ENCODE results near the gene RPL18A. TPM values are rescaled to one million over a fixed set of nuclear protein-coding genes. Genes with fewer than 3 reads are reported as not detected.
A peak's percentile ranks its signal among the peaks of the same experiment; 100 is the strongest.

RPL18A gene
- polyA plus RNA-seq, 2 of the 4 experiments (the other 2 are of a cell fraction), result 696 to 1,807 TPM

DNA sequence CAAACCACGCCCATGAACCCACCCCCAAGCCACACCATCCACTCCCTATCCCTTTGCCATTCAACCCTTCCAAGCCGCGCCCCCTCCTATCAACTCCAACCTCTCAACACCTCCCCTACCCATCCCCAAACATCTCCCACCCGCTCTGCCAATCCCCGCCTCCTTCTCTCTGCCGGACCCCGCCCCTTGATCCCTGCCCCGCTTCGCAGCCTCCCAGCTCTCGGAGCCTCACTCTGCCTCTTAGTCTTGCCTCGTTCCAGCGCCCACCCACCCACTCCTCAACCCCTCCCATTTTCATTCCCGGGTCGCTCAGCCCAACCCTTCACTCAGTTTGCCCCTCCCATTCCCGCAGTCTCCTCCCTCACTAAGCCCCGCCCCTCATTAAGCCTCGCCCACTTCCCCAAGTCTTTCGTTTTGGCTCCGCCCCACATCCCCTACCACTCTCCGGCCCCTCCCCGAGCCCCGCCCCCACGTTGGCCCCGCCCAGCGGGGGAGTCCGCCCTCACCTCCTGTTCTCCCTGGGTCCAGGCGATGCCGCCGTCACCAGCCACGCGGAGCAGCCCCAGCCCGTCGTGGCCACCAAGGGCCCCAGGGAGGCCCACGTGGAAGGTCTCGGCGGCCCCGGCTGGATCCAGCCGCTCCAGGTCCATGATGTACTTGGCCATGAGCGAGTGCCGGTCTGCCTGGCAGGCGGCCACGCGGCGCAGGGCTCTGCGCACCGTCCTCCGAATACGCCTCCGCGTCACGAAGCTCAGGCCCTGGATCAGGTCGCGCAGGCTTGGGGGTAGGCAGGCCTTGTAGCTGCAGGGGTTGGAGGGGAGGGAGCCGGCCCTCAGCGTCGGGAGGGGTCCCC is 17.7 kb upstream of the RPL18A start (continued):
- peak; percentile 63 for TF ChIP-seq POLR2A (IDR thresholded peaks at IDR 0.05; ENCODE audit: low read length)
- no peak for TF ChIP-seq RFX5 (IDR thresholded peaks at IDR 0.05)
- TF ChIP-seq, protein P1, sequence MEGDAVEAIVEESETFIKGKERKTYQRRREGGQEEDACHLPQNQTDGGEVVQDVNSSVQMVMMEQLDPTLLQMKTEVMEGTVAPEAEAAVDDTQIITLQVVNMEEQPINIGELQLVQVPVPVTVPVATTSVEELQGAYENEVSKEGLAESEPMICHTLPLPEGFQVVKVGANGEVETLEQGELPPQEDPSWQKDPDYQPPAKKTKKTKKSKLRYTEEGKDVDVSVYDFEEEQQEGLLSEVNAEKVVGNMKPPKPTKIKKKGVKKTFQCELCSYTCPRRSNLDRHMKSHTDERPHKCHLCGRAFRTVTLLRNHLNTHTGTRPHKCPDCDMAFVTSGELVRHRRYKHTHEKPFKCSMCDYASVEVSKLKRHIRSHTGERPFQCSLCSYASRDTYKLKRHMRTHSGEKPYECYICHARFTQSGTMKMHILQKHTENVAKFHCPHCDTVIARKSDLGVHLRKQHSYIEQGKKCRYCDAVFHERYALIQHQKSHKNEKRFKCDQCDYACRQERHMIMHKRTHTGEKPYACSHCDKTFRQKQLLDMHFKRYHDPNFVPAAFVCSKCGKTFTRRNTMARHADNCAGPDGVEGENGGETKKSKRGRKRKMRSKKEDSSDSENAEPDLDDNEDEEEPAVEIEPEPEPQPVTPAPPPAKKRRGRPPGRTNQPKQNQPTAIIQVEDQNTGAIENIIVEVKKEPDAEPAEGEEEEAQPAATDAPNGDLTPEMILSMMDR (IDR thresholded peaks at IDR 0.05), result no peak
- TF ChIP-seq, protein P2, sequence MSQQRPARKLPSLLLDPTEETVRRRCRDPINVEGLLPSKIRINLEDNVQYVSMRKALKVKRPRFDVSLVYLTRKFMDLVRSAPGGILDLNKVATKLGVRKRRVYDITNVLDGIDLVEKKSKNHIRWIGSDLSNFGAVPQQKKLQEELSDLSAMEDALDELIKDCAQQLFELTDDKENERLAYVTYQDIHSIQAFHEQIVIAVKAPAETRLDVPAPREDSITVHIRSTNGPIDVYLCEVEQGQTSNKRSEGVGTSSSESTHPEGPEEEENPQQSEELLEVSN (IDR thresholded peaks at IDR 0.05; ENCODE audit: borderline replicate concordance, low read depth), result peak; percentile 92
- no peak for TF ChIP-seq EP300 (IDR thresholded peaks at IDR 0.05)
- TF ChIP-seq RNF2 (IDR thresholded peaks at IDR 0.05; ENCODE audit: borderline replicate concordance, low read depth), result peak; percentile 92; the same call in 1 of the 2 replicates
- TF ChIP-seq HOXA7 (CRISPR knock-in tag; IDR thresholded peaks at IDR 0.05), result no peak
- TF ChIP-seq, protein P3, sequence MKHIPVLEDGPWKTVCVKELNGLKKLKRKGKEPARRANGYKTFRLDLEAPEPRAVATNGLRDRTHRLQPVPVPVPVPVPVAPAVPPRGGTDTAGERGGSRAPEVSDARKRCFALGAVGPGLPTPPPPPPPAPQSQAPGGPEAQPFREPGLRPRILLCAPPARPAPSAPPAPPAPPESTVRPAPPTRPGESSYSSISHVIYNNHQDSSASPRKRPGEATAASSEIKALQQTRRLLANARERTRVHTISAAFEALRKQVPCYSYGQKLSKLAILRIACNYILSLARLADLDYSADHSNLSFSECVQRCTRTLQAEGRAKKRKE (CRISPR knock-in tag; IDR thresholded peaks at IDR 0.05; ENCODE audit: low read depth), result peak; percentile 45; the same call in 1 of the 2 replicates
- TF ChIP-seq JUN (IDR thresholded peaks at IDR 0.05), result peak in 1 of 2 experiments; percentile 47; a peak in 1 of 5 replicates

DNA sequence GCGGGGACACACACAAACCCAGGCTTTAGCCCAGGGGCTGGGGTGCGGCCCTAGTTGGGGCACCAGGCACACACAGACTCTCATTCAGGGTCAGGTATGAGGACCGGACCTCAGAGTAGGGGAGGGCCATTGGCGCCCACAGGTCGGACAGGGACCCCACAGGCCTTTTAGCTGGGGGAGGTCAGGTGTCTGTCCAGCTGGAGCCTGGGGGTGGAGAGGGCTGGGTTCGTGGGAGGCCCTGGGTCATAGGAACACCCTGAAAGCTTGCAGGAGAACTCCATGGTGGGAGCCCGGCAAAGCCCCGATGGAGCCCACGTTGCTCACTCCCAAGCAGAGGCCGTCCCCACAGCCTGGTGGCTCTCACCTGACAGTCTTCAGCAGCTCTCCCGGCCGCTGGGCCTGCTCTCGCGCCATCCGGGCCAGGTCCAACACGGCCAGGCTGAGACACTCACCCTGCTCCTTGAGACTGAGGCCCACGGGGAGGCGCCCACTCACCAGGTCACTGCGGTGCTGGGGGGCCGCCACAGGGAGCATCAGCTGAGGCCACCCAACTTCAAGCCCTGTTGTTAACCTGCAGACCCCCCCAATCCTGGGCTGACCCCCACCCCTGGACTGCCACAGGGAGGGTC is 16.9 kb upstream of the RPL18A start:
- ChIA-PET CTCF (interaction anchor here (0.6 to 1.4 kb wide), 4 partner anchors 10 to 255 kb away, joined by 3 to 4 read pairs (median 4); no protein-coding TSS in a partner anchor), POLR2A (interaction anchor here (1.0 to 1.5 kb wide), 2 partner anchors 12 to 17 kb away, joined by 3 to 17 read pairs; partner anchors contain the start of gene RPL18A)
- DNase-seq (ENCODE audit: low read depth in 1 of 2, low spot score in 1 of 2) (no peak), FAIRE-seq (no peak), ATAC-seq (peak in 1 of 2 experiments; percentile 1; a peak in 1 of 6 replicates)
- Histone ChIP-seq H3K27ac (peak overlapping the region; percentile 74 to 89), H3K9me3 (no peaks in the 10 kb centered on the region), H3K4me3 (peak overlapping the region; percentile 47), H3K4me1 (peaks cover 6% of the 10 kb centered on the region), H3K4me2 (peak overlapping the region; percentile 92)
- 59% methylated on average over 6 of the region's 20 CpGs for WGBS (ENCODE audit: missing lambda C conversion rate)
- TF ChIP-seq, protein P4, sequence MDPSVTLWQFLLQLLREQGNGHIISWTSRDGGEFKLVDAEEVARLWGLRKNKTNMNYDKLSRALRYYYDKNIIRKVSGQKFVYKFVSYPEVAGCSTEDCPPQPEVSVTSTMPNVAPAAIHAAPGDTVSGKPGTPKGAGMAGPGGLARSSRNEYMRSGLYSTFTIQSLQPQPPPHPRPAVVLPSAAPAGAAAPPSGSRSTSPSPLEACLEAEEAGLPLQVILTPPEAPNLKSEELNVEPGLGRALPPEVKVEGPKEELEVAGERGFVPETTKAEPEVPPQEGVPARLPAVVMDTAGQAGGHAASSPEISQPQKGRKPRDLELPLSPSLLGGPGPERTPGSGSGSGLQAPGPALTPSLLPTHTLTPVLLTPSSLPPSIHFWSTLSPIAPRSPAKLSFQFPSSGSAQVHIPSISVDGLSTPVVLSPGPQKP (IDR thresholded peaks at IDR 0.05; ENCODE audit: low read depth, low read length), result no peak
- TF ChIP-seq HDAC2 (IDR thresholded peaks at IDR 0.05), result no peak
- TF ChIP-seq, protein P5, sequence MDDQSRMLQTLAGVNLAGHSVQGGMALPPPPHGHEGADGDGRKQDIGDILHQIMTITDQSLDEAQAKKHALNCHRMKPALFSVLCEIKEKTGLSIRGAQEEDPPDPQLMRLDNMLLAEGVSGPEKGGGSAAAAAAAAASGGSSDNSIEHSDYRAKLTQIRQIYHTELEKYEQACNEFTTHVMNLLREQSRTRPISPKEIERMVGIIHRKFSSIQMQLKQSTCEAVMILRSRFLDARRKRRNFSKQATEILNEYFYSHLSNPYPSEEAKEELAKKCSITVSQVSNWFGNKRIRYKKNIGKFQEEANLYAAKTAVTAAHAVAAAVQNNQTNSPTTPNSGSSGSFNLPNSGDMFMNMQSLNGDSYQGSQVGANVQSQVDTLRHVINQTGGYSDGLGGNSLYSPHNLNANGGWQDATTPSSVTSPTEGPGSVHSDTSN (IDR thresholded peaks at IDR 0.05), result no peak
- TF ChIP-seq TFCP2L1 (CRISPR knock-in tag; IDR thresholded peaks at IDR 0.05), result no peak
- TF ChIP-seq HOXA7 (CRISPR knock-in tag; IDR thresholded peaks at IDR 0.05), result no peak
- TF ChIP-seq, protein P6, sequence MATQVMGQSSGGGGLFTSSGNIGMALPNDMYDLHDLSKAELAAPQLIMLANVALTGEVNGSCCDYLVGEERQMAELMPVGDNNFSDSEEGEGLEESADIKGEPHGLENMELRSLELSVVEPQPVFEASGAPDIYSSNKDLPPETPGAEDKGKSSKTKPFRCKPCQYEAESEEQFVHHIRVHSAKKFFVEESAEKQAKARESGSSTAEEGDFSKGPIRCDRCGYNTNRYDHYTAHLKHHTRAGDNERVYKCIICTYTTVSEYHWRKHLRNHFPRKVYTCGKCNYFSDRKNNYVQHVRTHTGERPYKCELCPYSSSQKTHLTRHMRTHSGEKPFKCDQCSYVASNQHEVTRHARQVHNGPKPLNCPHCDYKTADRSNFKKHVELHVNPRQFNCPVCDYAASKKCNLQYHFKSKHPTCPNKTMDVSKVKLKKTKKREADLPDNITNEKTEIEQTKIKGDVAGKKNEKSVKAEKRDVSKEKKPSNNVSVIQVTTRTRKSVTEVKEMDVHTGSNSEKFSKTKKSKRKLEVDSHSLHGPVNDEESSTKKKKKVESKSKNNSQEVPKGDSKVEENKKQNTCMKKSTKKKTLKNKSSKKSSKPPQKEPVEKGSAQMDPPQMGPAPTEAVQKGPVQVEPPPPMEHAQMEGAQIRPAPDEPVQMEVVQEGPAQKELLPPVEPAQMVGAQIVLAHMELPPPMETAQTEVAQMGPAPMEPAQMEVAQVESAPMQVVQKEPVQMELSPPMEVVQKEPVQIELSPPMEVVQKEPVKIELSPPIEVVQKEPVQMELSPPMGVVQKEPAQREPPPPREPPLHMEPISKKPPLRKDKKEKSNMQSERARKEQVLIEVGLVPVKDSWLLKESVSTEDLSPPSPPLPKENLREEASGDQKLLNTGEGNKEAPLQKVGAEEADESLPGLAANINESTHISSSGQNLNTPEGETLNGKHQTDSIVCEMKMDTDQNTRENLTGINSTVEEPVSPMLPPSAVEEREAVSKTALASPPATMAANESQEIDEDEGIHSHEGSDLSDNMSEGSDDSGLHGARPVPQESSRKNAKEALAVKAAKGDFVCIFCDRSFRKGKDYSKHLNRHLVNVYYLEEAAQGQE (IDR thresholded peaks at IDR 0.05), result no peak
- TF ChIP-seq, protein P7, sequence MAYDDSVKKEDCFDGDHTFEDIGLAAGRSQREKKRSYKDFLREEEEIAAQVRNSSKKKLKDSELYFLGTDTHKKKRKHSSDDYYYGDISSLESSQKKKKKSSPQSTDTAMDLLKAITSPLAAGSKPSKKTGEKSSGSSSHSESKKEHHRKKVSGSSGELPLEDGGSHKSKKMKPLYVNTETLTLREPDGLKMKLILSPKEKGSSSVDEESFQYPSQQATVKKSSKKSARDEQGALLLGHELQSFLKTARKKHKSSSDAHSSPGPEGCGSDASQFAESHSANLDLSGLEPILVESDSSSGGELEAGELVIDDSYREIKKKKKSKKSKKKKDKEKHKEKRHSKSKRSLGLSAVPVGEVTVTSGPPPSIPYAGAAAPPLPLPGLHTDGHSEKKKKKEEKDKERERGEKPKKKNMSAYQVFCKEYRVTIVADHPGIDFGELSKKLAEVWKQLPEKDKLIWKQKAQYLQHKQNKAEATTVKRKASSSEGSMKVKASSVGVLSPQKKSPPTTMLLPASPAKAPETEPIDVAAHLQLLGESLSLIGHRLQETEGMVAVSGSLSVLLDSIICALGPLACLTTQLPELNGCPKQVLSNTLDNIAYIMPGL (CRISPR knock-in tag; IDR thresholded peaks at IDR 0.05; ENCODE audit: borderline replicate concordance), result no peak
- no peak for TF ChIP-seq RARB (CRISPR knock-in tag; IDR thresholded peaks at IDR 0.05)
- TF ChIP-seq, protein P3 (CRISPR knock-in tag; IDR thresholded peaks at IDR 0.05; ENCODE audit: low read depth), result no peak
- TF ChIP-seq FOSL2 (IDR thresholded peaks at IDR 0.05), result no peak
- no peak for TF ChIP-seq FOSL2 (CRISPR knock-in tag; IDR thresholded peaks at IDR 0.05)
- no peak for TF ChIP-seq SMC3 (IDR thresholded peaks at IDR 0.05)
- TF ChIP-seq FOSB (CRISPR knock-in tag; IDR thresholded peaks at IDR 0.05), result no peak
- no peak for TF ChIP-seq FOXS1 (CRISPR knock-in tag; IDR thresholded peaks at IDR 0.05)
- no peak for TF ChIP-seq MYC (IDR thresholded peaks at IDR 0.05; ENCODE audit: borderline replicate concordance, low read length)
- TF ChIP-seq EP300 (IDR thresholded peaks at IDR 0.05), result no peak
- no peak for TF ChIP-seq ZFP36 (IDR thresholded peaks at IDR 0.05; ENCODE audit: borderline replicate concordance, partially characterized antibody)
